MM.1S (cell line): ENCODE results near the gene UNC119.

Source experiments
- CTCF ChIP-seq: fragments of 300-600 bp; sonication (generic); IDR thresholded peaks from 2 replicates; pipeline ENCODE4 v1.5.1; 2016; ENCODE audit warnings: antibody characterized with exemption, low read length, mixed read lengths
- EZH2 ChIP-seq: fragments of 300-600 bp; sonication (generic); optimal IDR thresholded peaks from 2 replicates; pipeline ENCODE3; 2017; ENCODE audit warnings: low read depth, mild to moderate bottlenecking, antibody characterized with exemption, low read length, mixed read lengths
- EZH2phosphoT487 ChIP-seq: fragments of 300-600 bp; sonication (generic); IDR thresholded peaks from 2 replicates; pipeline ENCODE4 v1.6.1; 2018; ENCODE audit warnings: antibody characterized with exemption, low read length

DNA sequence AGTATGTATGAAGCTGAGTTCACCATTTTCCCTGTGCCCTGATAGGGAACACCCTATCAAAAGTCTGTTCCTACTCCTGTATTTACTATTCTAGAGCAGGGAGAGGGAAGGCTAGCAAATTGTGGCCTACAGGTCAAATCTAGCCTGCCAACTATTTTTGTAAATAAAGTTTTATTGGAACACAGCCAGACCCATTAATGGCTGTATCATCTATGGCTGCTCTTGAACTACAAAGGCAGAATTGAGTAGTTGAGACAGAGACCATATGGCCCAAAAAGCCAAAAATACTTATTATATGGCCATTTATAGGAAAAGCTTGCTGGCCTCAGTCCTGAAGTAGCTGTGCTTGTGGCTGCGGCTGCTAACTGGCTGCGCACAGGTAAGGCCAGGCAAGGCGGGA, 28.5 kb upstream of the UNC119 start:
- TF ChIP-seq EZH2 (no peak), CTCF (no peak), EZH2phosphoT487 (no peak)
